Endothelial cell of umbilical vein (primary cell): ENCODE results near the gene OR2A14.

Experiments used
- POLR2AphosphoS5 ChIP-seq: IDR thresholded peaks from 2 replicates; pipeline ENCODE4 v1.6.1; 2012; ENCODE audit warnings: low read depth, mild to moderate bottlenecking, control low read depth, low read length, moderate library complexity; ENCODE audit not compliant: insufficient read depth
- TF ChIP-seq, protein P1 (sequence below), 2 donors: IDR thresholded peaks; 1 replicate in 1 of 2; 2 replicates in 1 of 2; pipeline ENCODE4 v1.5.1; 2011; ENCODE audit warnings: low read length in 2 of 2, mild to moderate bottlenecking in 2 of 2, moderate library complexity in 2 of 2, control low read depth in 1 of 2, inconsistent platforms in 1 of 2, low read depth in 1 of 2; ENCODE audit not compliant: insufficient read depth in 1 of 2; ENCODE audit errors: extremely low read depth in 1 of 2

DNA sequence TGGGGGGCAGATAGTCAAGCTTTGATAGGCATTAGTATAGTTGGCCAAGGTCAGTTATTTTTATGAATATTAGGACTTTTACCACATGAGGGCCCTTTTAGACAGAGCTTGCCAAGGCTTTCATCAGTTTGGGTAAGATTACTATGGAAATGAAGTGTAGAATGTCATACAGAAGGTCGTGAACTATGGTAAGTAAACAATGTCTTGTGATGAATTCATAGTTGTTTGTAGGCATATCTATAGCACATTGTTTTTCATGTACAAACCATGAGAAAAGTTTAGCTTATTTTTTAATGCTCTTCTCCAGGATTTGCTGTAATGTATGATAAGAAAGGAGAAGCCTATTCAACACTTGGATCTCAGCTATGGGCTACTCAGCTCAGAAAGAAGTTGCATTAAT is 9.3 kb upstream of the OR2A14 start:
- no peak for TF ChIP-seq POLR2AphosphoS5
- TF ChIP-seq, protein P1, sequence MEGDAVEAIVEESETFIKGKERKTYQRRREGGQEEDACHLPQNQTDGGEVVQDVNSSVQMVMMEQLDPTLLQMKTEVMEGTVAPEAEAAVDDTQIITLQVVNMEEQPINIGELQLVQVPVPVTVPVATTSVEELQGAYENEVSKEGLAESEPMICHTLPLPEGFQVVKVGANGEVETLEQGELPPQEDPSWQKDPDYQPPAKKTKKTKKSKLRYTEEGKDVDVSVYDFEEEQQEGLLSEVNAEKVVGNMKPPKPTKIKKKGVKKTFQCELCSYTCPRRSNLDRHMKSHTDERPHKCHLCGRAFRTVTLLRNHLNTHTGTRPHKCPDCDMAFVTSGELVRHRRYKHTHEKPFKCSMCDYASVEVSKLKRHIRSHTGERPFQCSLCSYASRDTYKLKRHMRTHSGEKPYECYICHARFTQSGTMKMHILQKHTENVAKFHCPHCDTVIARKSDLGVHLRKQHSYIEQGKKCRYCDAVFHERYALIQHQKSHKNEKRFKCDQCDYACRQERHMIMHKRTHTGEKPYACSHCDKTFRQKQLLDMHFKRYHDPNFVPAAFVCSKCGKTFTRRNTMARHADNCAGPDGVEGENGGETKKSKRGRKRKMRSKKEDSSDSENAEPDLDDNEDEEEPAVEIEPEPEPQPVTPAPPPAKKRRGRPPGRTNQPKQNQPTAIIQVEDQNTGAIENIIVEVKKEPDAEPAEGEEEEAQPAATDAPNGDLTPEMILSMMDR (IDR thresholded peaks at IDR 0.05; ENCODE audit: extremely low read depth in 1 of 2, insufficient read depth in 1 of 2, low read depth in 1 of 2, low read length in 2 of 2): no peak
